ENCODE results near the gene KHNYN.

The KHNYN gene

DNA sequence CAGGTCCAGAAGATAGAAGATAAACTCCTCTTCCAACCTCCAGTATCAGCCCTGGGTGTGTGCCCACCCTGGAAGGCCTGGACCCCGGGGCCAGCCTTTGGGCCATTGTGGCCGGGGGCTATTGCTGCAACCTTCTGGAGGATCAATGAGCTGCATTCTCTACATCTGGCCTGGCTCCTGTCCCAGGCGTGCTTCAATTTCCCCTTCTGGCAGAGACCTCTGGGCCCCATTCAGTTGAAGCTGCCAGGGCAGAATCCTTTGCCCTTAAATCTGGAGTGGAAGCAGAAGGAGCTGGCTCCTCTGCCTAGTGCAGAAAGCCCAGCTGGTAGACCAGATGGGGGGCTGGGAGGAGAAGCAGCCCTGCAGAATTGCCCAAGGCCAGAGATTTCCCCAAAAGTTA, 21.0 kb upstream of the KHNYN start:
- TF ChIP-seq POLR2A (IDR thresholded peaks at IDR 0.05; ENCODE audit: low read length) = no peak
- TF ChIP-seq GATA1 (IDR thresholded peaks at IDR 0.05; ENCODE audit: low read depth, low read length) = no peak
- DNase-seq = no peak

- TF ChIP-seq GATA1 (IDR thresholded peaks at IDR 0.05; ENCODE audit: low read depth, low read length) (no peak), POLR2A (IDR thresholded peaks at IDR 0.05; ENCODE audit: low read length) (no peak)
- DNase-seq = no peak
Measured at GRCh38 chr14:24409192-24409591, 20.6 kb upstream of the KHNYN start.

DNA sequence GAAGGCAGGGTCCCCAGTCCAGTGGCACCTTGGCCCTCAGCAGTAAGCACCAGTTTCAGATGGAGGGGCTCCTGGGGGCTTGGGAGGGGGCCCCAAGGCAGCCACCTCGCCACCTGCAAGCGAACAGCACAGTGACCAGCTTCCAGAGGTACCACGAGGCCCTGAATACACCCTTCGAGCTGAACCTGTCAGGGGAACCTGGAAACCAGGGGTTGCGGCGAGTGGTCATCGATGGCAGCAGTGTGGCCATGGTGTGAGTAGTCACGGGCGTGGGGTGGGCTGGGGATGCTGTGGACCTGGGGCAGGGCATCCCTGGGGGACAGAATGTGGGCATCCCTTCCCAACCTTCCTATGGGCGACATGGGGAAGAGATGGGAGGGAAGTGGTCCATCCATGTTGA, 19.8 kb upstream of the KHNYN start:
- no peak for DNase-seq
- TF ChIP-seq GATA1 (IDR thresholded peaks at IDR 0.05; ENCODE audit: low read depth, low read length) (no peak), POLR2A (IDR thresholded peaks at IDR 0.05; ENCODE audit: low read length) (no peak)

DNA sequence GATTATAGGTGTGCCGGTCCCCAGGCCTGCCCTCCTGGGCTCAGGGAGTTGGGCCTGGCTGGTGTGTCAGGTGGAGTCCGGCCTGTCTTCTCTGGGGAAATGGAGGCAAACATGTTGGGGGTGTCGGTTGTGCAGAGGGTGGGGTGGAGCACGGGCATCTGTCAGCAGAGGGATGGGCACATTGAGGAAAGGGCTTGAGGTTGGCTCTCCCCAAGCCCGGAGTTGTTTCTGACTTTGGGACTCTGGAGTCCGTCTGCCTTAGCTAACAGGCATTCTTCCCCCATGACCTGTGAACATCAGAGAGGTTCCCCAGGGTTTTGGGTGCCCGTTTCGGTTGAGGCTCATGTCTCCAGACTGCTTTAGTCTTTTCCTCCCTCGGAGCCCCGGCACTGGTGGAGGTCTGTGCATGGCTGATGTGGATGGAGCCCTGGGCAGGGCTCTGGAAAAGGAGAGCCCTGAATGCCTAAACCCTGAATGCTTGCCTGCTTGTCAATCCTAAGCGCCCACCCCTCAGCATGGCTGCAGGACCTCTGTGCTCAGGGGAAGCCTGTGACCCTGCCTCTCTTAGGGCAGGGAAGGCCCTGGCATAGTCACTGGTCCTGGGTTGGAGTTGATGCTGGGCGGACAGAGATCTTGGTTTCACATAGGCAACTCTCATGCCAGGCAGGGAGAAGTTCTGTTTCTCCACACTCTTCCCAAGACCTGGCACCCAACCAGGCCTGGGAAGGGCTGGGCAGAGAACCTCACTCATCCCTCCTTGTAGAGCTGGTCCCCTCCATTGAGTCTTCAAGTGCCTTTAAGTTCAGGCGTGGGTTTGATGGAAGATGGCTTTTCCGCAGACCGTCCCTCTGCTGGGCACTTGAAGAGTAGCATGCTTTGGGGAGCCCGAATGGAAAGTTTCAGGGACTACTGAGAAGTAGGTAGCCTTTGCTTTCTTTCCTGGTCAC, 18.0 kb upstream of the KHNYN start:
- TF ChIP-seq GATA1 (IDR thresholded peaks at IDR 0.05; ENCODE audit: low read depth, low read length) (no peak), POLR2A (IDR thresholded peaks at IDR 0.05; ENCODE audit: low read length) (no peak)
- DNase-seq = peak; percentile 58 to 66

DNA sequence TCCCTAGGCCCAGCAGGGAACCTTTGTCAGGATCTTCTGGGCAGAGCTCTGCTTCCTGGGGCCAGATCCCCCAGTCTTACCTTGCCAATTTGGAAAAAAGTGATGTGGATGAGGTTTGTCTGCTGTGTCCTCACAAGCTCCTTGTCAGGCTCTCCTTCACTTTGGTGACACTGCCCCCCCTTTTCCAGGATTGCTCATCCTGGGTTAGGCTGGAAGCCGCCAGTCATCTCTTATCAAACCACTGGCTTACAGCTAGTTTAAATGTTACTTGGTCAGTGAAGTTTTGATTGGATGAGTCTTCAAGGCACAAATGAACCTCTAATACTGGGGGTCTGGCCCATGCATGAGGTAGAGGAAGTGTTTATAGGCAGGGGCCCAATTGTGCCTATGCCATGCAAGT, 15.7 kb upstream of the KHNYN start:
- TF ChIP-seq POLR2A (IDR thresholded peaks at IDR 0.05; ENCODE audit: low read length) = no peak
- TF ChIP-seq GATA1 (IDR thresholded peaks at IDR 0.05; ENCODE audit: low read depth, low read length) = no peak
- no peak for DNase-seq

DNA sequence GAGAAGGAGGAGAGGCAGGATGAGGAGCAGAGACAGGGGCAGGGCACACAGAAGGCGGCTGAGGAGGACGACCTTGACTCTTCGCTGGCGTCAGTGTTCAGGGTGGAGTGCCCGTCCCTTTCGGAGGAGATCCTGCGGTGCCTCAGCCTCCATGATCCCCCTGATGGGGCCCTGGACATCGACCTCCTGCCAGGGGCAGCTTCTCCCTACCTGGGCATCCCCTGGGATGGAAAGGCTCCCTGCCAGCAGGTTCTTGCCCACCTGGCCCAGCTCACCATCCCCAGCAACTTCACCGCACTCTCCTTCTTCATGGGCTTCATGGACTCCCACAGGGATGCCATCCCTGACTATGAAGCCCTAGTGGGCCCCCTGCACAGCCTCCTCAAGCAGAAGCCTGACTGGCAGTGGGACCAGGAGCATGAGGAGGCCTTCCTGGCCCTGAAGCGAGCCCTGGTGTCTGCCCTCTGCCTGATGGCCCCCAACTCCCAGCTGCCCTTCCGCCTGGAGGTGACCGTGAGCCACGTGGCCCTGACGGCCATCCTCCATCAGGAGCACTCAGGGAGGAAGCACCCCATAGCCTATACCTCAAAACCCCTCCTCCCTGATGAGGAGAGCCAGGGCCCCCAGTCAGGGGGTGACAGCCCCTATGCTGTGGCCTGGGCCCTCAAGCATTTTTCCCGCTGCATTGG, 14.9 kb upstream of the KHNYN start:
- no peak for DNase-seq
- TF ChIP-seq GATA1 (IDR thresholded peaks at IDR 0.05; ENCODE audit: low read depth, low read length) (no peak), POLR2A (IDR thresholded peaks at IDR 0.05; ENCODE audit: low read length) (no peak)

- TF ChIP-seq GATA1 (IDR thresholded peaks at IDR 0.05; ENCODE audit: low read depth, low read length) (no peak), POLR2A (IDR thresholded peaks at IDR 0.05; ENCODE audit: low read length) (no peak)
- no peak for DNase-seq
Measured at GRCh38 chr14:24415421-24416253, 14.1 kb upstream of the KHNYN start.

DNA sequence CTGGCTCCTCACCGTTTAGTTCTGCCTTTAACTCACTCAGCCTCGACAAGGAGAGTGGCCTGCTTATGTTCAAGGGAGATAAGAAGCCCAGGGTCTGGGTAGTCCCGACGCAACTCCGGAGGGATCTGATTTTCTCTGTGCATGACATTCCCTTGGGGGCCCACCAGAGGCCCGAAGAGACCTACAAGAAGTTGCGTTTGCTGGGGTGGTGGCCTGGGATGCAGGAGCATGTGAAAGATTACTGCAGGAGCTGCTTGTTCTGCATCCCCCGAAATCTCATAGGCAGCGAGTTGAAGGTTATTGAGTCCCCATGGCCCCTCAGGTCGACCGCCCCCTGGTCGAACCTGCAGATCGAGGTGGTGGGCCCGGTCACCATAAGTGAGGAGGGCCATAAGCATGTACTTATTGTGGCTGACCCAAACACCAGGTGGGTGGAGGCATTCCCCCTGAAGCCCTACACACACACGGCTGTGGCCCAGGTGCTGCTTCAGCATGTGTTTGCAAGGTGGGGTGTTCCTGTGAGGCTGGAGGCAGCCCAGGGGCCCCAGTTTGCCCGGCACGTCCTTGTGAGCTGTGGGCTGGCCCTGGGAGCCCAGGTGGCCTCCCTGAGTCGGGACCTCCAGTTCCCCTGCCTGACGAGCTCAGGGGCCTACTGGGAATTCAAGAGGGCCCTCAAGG, 13.4 kb upstream of the KHNYN start:
- TF ChIP-seq GATA1 (IDR thresholded peaks at IDR 0.05; ENCODE audit: low read depth, low read length) = no peak
- TF ChIP-seq POLR2A (IDR thresholded peaks at IDR 0.05; ENCODE audit: low read length) = no peak
- peak; percentile 22 to 24 for DNase-seq

GRCh38 chr14:24416932-24417619, 12.7 kb upstream of the KHNYN start:
- TF ChIP-seq POLR2A (IDR thresholded peaks at IDR 0.05; ENCODE audit: low read length) (no peak), GATA1 (IDR thresholded peaks at IDR 0.05; ENCODE audit: low read depth, low read length) (no peak)
- no peak for DNase-seq

DNA sequence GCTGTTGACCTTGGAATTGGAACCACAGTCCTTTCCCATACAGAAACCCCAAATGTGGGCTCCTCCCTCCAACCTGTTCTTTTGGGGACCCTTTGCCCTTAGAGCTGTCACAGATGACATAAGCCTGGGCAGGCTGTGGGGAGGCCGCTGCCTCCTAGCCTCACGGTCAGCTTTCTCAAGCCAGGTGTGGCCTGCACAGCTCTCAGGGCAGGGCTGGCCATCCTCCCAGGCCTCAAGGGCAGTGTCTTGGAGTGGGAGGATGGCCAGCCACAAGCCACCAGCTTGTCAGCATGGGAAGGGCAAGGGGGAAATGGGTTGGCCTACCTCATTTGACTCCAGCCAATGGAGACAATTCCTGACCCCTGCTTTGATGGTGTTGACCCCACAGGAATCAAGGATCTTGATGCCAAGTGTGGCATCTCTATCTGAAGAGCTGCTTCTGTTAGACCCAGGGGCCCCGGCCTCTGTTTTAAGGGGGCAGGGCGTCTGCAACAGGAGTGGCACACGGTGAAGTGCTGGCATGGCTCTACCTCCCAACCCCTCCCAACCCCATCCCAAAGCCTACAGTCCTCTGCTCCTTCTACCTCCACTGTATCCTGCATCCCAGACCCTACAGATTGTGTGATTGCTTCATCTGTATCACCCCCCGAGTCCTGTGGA, 11.8 kb upstream of the KHNYN start:
- DNase-seq = no peak
- no peak for TF ChIP-seq POLR2A (IDR thresholded peaks at IDR 0.05; ENCODE audit: low read length)
- no peak for TF ChIP-seq GATA1 (IDR thresholded peaks at IDR 0.05; ENCODE audit: low read depth, low read length)

DNA sequence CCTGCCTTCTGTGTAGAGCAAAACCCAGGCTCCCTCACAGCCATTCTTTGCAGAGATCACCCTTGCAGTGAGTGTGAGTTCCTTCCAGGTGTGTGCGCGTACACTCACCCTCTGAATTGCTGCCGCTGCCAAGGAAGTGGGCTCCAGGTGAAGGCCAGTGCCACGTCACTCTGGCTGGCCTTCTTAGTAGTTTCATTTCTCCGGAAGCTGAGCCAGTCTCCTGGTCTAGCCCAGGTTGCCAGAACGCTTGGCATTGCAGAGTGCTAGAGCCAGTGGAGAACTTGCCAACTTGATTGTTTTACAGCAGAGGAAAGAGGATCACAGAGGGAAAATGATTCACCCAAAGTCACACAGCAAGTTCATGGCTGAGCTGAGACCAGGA, 11.3 kb upstream of the KHNYN start:
- no peak for DNase-seq
- no peak for TF ChIP-seq POLR2A (IDR thresholded peaks at IDR 0.05; ENCODE audit: low read length)
- no peak for TF ChIP-seq GATA1 (IDR thresholded peaks at IDR 0.05; ENCODE audit: low read depth, low read length)

DNA sequence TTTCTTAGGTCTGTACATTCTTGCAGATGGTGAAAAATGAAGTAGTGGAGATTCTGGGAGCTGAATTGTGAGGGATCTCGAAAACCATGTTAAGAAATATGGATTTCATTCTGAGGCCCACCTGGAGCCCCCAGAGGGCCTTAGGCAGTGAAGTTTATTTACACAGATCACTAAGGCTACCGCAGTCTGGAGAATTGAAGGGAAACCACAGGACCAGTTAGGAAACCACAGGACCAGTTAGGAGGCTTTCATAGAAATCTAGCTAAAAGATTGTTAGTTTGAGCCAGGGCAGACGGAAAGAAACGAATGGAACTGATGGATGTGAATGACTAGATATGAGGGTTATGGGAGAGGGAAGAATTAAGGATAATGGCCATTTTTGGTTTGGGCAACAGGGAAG, 7.5 kb upstream of the KHNYN start:
- no peak for DNase-seq
- TF ChIP-seq POLR2A (IDR thresholded peaks at IDR 0.05; ENCODE audit: low read length) = no peak
- no peak for TF ChIP-seq GATA1 (IDR thresholded peaks at IDR 0.05; ENCODE audit: low read depth, low read length)

Measured in erythroblast (primary cell).